Vagina (tissue), 2 donors: Measurements from ENCODE around the gene MYO7B. TPM values are rescaled to one million over a fixed set of nuclear protein-coding genes. Genes with fewer than 3 reads are reported as not detected.

Source experiments
- DNase-seq, 2 donors: peaks; one replicate each; pipeline ENCODE4 v3.0.0-alpha.2; 2017; ENCODE audit errors: extremely low spot score in 2 of 2
- H3K27ac ChIP-seq: fragments of 200-600 bp; sonication (generic); one replicate; pipeline ENCODE4 v1.5.1; 2019
- H3K27me3 ChIP-seq: fragments of 200-600 bp; sonication (generic); one replicate; pipeline ENCODE4 v1.5.1; 2019
- H3K36me3 ChIP-seq, 2 donors: fragments of 200-600 bp; sonication (generic); one replicate each; pipeline ENCODE4 v1.5.1; 2017 to 2019
- H3K4me1 ChIP-seq: fragments of 200-600 bp; sonication (generic); one replicate; pipeline ENCODE4 v1.5.1; 2019
- H3K4me3 ChIP-seq, 2 donors: fragments of 200-600 bp; sonication (generic); 1 replicate in 1 of 2; 2 replicates in 1 of 2; pipeline ENCODE4 v1.5.1; 2016 to 2019
- H3K9me3 ChIP-seq: fragments of 200-600 bp; sonication (generic); one replicate; pipeline ENCODE4 v1.5.1; 2019
- CTCF ChIP-seq, 3 experiments: fragments of 450-650 bp in 2 of 3; fragments of 200-600 bp in 1 of 3; sonication (generic) in 1 of 3; IDR thresholded peaks; one replicate each; pipeline ENCODE4 v1.5.1; 2017 to 2019; ENCODE audit warnings: antibody characterized with exemption in 3 of 3, mild to moderate bottlenecking in 2 of 3, moderate library complexity in 2 of 3
- POLR2A ChIP-seq, 2 donors: fragments of 450-650 bp; IDR thresholded peaks; one replicate each; pipeline ENCODE4 v1.6.1; 2017; ENCODE audit warnings: antibody characterized with exemption in 2 of 2, mild to moderate bottlenecking in 2 of 2, moderate library complexity in 2 of 2
- POLR2AphosphoS5 ChIP-seq, 2 donors: sonication (generic); formaldehyde crosslinking; IDR thresholded peaks; one replicate each; pipeline ENCODE4 v1.9.0; 2017; ENCODE audit warnings: antibody characterized with exemption in 2 of 2, mild to moderate bottlenecking in 2 of 2, low read depth in 1 of 2; ENCODE audit not compliant: insufficient read depth in 1 of 2
- intact Hi-C: fragments of 100-400 bp; cut with DNase I; formaldehyde crosslinking; loops from one replicate; pipeline ENCODE4 v1.15.1; 2023
- total RNA-seq: library from RNA; depleted of rRNA; stranded (reverse); fragments of >200 nt; gene quantifications from one replicate; pipeline ENCODE4 v1.2.3, GENCODE V29; 2016

MYO7B gene
- total RNA-seq, 1 donor from 2014 or later: not detected

GRCh38 chr2:127563458-127564428 is 28.3 kb downstream of the MYO7B start:
- Histone ChIP-seq H3K4me1 (no peaks in the 10 kb centered on the region), H3K36me3 (no peaks in the 10 kb centered on the region), H3K27me3 (no peaks in the 10 kb centered on the region), H3K4me3 (no peak overlapping the region), H3K27ac (no peak overlapping the region), H3K9me3 (no peaks in the 10 kb centered on the region)
- intact Hi-C loops: no loop called here
- peak; percentile 71 to 89 for DNase-seq
- TF ChIP-seq POLR2AphosphoS5 (IDR thresholded peaks at IDR 0.05; ENCODE audit: insufficient read depth in 1 of 2, low read depth in 1 of 2): no peak
- no peak for TF ChIP-seq POLR2A (IDR thresholded peaks at IDR 0.05)
- TF ChIP-seq CTCF (IDR thresholded peaks at IDR 0.05): no peak

- no peaks in the 10 kb centered on the region for H3K9me3 ChIP-seq
- no peaks in the 10 kb centered on the region for H3K27me3 ChIP-seq
- H3K27ac ChIP-seq: no peak overlapping the region
- DNase-seq: peak; percentile 69 to 92
- H3K4me1 ChIP-seq: peaks cover 8% of the 10 kb centered on the region
- no peak overlapping the region for H3K4me3 ChIP-seq
- H3K36me3 ChIP-seq: no peaks in the 10 kb centered on the region
- TF ChIP-seq CTCF (IDR thresholded peaks at IDR 0.05) (no peak), POLR2AphosphoS5 (IDR thresholded peaks at IDR 0.05; ENCODE audit: insufficient read depth in 1 of 2, low read depth in 1 of 2) (no peak), POLR2A (IDR thresholded peaks at IDR 0.05) (no peak)
- intact Hi-C loops: no loop called here
These were observed 29.2 kb downstream of the MYO7B start for GRCh38 chr2:127564429-127565260.

- no peaks in the 10 kb centered on the region for H3K36me3 ChIP-seq
- H3K4me1 ChIP-seq: peaks cover 13% of the 10 kb centered on the region
- DNase-seq: peak in 1 of 2 donors; percentile 92
- no peak overlapping the region for H3K4me3 ChIP-seq
- H3K27ac ChIP-seq: no peak overlapping the region
- no peaks in the 10 kb centered on the region for H3K27me3 ChIP-seq
- TF ChIP-seq POLR2A (IDR thresholded peaks at IDR 0.05): no peak
- no peak for TF ChIP-seq CTCF (IDR thresholded peaks at IDR 0.05)
- TF ChIP-seq POLR2AphosphoS5 (IDR thresholded peaks at IDR 0.05; ENCODE audit: insufficient read depth in 1 of 2, low read depth in 1 of 2): no peak
- intact Hi-C loops: no loop called here
- H3K9me3 ChIP-seq: no peaks in the 10 kb centered on the region
These were observed 30.0 kb downstream of the MYO7B start for GRCh38 chr2:127565261-127566138.

GRCh38 chr2:127566139-127566417 is 30.6 kb downstream of the MYO7B start:
- no peaks in the 10 kb centered on the region for H3K27me3 ChIP-seq
- H3K4me3 ChIP-seq: no peak overlapping the region
- TF ChIP-seq CTCF (IDR thresholded peaks at IDR 0.05): no peak
- H3K4me1 ChIP-seq: peaks cover 13% of the 10 kb centered on the region
- no peaks in the 10 kb centered on the region for H3K9me3 ChIP-seq
- no peaks in the 10 kb centered on the region for H3K36me3 ChIP-seq
- no peak for DNase-seq
- intact Hi-C loops: no loop called here
- H3K27ac ChIP-seq: no peak overlapping the region
